Upper lobe of right lung (tissue), 1 donor: ENCODE results near the gene STRIP1. TPM values are rescaled to one million over a fixed set of nuclear protein-coding genes. Genes with fewer than 3 reads are reported as not detected.

Experiments used
- ATAC-seq: fragments of 200-7000 bp; cut with Tn5 transposase; one replicate; pipeline ENCODE4 v1.9.1; 2020; ENCODE audit warnings: mild to moderate bottlenecking, moderate library complexity
- DNase-seq: peaks from one replicate; pipeline ENCODE4 v3.0.0-alpha.2; 2020
- H3K27ac ChIP-seq: fragments of 200-600 bp; one replicate; pipeline ENCODE4 v1.8.0; 2022
- H3K27me3 ChIP-seq: fragments of 200-600 bp; one replicate; pipeline ENCODE4 v1.8.0; 2022; ENCODE audit warnings: mild to moderate bottlenecking
- H3K36me3 ChIP-seq: fragments of 200-600 bp; one replicate; pipeline ENCODE4 v1.8.0; 2022
- H3K4me1 ChIP-seq: fragments of 200-600 bp; one replicate; pipeline ENCODE4 v1.8.0; 2022
- H3K4me3 ChIP-seq: fragments of 200-600 bp; one replicate; pipeline ENCODE4 v1.8.0; 2022; ENCODE audit warnings: mild to moderate bottlenecking
- H3K9me3 ChIP-seq: fragments of 200-600 bp; one replicate; pipeline ENCODE4 v1.8.0; 2022
- CTCF ChIP-seq: fragments of 200-600 bp; IDR thresholded peaks from one replicate; pipeline ENCODE4 v1.8.0; 2022; ENCODE audit warnings: antibody characterized with exemption
- intact Hi-C: fragments of 100-400 bp; cut with DNase I; formaldehyde crosslinking; loops from one replicate; pipeline ENCODE4 v1.11.0; 2022
- total RNA-seq: library from RNA; stranded (reverse); fragmentation: NEBNext Ultra II Directional; extraction: Animal tissue kit (Norgen Biotek cat#: 25700); gene quantifications from one replicate; pipeline ENCODE4 v1.2.1, GENCODE V29; 2021
- donor health status: DM: no; HTN: yes; CAD: no; lungs with severe emphysema.

STRIP1 gene
- total RNA-seq, 1 donor from 2014 or later, result 35.6 TPM

- peak; percentile 74 for ATAC-seq
- TF ChIP-seq CTCF, result peak; percentile 74
- DNase-seq, result no peak
- Histone ChIP-seq H3K4me3 (no peak overlapping the region), H3K27me3 (no peaks in the 10 kb centered on the region), H3K9me3 (no peaks in the 10 kb centered on the region), H3K27ac (no peak overlapping the region), H3K36me3 (no peaks in the 10 kb centered on the region), H3K4me1 (peaks cover 10% of the 10 kb centered on the region)
- intact Hi-C loops, result no loop called here
Observed at GRCh38 chr1:110087812-110088738, 53.7 kb downstream of the STRIP1 start.

DNA sequence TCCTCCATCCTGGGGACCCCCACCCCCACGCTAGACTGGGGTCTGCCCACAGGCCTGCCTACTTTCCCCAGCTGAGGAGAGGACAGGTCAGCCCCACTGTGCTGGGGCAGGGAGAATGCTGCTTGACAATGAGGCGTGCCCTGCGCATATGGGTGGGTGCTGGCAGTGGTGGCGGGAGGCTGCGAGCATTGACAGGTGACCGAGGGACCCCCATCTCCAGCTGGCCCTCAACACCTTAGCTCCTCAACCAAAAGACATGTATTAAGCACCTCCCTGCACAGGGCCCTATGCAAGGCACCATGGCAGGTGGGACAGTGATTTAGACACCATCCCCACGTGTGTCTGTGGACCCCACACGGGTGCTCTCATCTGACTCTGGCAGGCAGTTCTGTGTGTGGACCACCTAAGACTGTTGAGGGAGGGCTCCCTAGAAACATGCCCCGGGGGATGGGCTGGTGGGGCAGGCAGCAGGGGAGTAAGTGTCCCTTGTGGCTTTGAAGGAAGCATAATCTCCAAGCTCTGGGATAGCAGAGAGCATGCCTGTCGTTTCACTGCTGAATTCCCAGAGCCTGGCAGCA lies 54.4 kb downstream of the STRIP1 start:
- no peak for DNase-seq
- Histone ChIP-seq H3K4me3 (no peak overlapping the region), H3K36me3 (no peaks in the 10 kb centered on the region), H3K27ac (no peak overlapping the region), H3K4me1 (peaks cover 2% of the 10 kb centered on the region), H3K27me3 (no peaks in the 10 kb centered on the region), H3K9me3 (no peaks in the 10 kb centered on the region)
- TF ChIP-seq CTCF, result no peak
- intact Hi-C loops, result no loop called here
- ATAC-seq, result no peak

- H3K4me1 ChIP-seq, result no peaks in the 10 kb centered on the region
- no peak overlapping the region for H3K4me3 ChIP-seq
- H3K27me3 ChIP-seq, result no peaks in the 10 kb centered on the region
- TF ChIP-seq CTCF, result no peak
- no peak overlapping the region for H3K27ac ChIP-seq
- ATAC-seq (no peak), DNase-seq (no peak)
- no peaks in the 10 kb centered on the region for H3K9me3 ChIP-seq
- no peaks in the 10 kb centered on the region for H3K36me3 ChIP-seq
- intact Hi-C loops, result no loop called here
Observed at GRCh38 chr1:110089561-110090275, 55.3 kb downstream of the STRIP1 start.

GRCh38 chr1:110091381-110091780 lies 57.0 kb downstream of the STRIP1 start:
- H3K9me3 ChIP-seq, result no peaks in the 10 kb centered on the region
- no peaks in the 10 kb centered on the region for H3K36me3 ChIP-seq
- intact Hi-C loops, result no loop called here
- ATAC-seq (no peak), DNase-seq (no peak)
- TF ChIP-seq CTCF, result no peak
- H3K27me3 ChIP-seq, result peaks cover 5% of the 10 kb centered on the region
- H3K4me3 ChIP-seq, result no peak overlapping the region
- no peaks in the 10 kb centered on the region for H3K4me1 ChIP-seq
- H3K27ac ChIP-seq, result no peak overlapping the region

DNA sequence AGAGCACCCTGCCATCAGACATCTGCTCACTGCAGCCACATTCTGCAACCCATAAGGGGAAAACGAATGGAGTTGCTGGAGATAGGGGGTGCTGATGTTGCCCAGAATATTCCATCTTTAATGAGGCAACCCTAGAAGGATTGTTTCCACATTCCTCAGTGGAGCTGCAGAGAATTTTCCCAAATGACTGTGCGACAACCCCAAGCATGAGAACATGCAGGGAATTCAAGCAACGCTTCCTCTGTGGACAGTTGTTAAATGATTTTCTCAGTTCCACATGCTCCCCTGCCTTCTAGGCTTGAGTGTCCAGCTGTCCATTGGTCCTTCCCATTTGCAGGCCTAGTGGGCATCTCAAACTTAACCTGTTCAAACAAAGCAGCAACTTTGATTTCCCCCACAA lies 57.4 kb downstream of the STRIP1 start:
- TF ChIP-seq CTCF, result no peak
- Histone ChIP-seq H3K27me3 (peaks cover 5% of the 10 kb centered on the region), H3K36me3 (no peaks in the 10 kb centered on the region), H3K27ac (no peak overlapping the region), H3K9me3 (no peaks in the 10 kb centered on the region), H3K4me3 (no peak overlapping the region), H3K4me1 (no peaks in the 10 kb centered on the region)
- DNase-seq (no peak), ATAC-seq (no peak)
- intact Hi-C loops, result no loop called here
